CD4-positive, alpha-beta T cell treated with Interleukin-10 for 1 hour (primary cell): ENCODE results near the gene WDR73.
"Not testable (repeated sequence)": the region's sequence is repeated elsewhere in the genome, so short reads cannot be mapped to it uniquely, and the experiment has no call there.

Experiments used
- DNase-seq: peaks from one replicate; pipeline ENCODE4 v3.0.0-alpha.2; 2020

The WDR73 gene

GRCh38 chr15:84653910-84654688, at the start of gene WDR73:
Gene WDR73, minus strand, starts transcription at chr15:84654283. Its CDS starts 9 bp downstream, at chr15:84654274.
- peak; percentile 96 for DNase-seq

- no peak for DNase-seq
Observed at GRCh38 chr15:84703808-84704207, 49.7 kb upstream of the WDR73 start.

GRCh38 chr15:84702961-84703482, 48.9 kb upstream of the WDR73 start:
- no peak for DNase-seq

GRCh38 chr15:84699538-84700191, 45.6 kb upstream of the WDR73 start:
- DNase-seq = no peak

GRCh38 chr15:84697236-84697990, 43.3 kb upstream of the WDR73 start:
- no peak for DNase-seq

- no peak for DNase-seq
Observed at GRCh38 chr15:84696757-84697156, 42.7 kb upstream of the WDR73 start.

- no peak for DNase-seq
Observed at GRCh38 chr15:84690342-84690741, 36.3 kb upstream of the WDR73 start.

- DNase-seq = no peak
Observed at GRCh38 chr15:84689858-84690257, 35.8 kb upstream of the WDR73 start.

- DNase-seq = not testable (repeated sequence)
Observed at GRCh38 chr15:84686446-84686845, 32.4 kb upstream of the WDR73 start.

GRCh38 chr15:84685304-84685703, 31.2 kb upstream of the WDR73 start:
- no peak for DNase-seq

- no peak for DNase-seq
Observed at GRCh38 chr15:84684092-84684491, 30.0 kb upstream of the WDR73 start.

GRCh38 chr15:84681831-84682230, 27.7 kb upstream of the WDR73 start:
- DNase-seq = peak; percentile 46

- no peak for DNase-seq
Observed at GRCh38 chr15:84671211-84671610, 17.1 kb upstream of the WDR73 start.

GRCh38 chr15:84669726-84670125, 15.6 kb upstream of the WDR73 start:
- DNase-seq = no peak

- no peak for DNase-seq
Observed at GRCh38 chr15:84668221-84668982, 14.3 kb upstream of the WDR73 start.

GRCh38 chr15:84666373-84666772, 12.3 kb upstream of the WDR73 start:
- DNase-seq = no peak

GRCh38 chr15:84661001-84661400, 6.9 kb upstream of the WDR73 start:
- no peak for DNase-seq

GRCh38 chr15:84659904-84660781, 6.1 kb upstream of the WDR73 start:
- DNase-seq = no peak

GRCh38 chr15:84658788-84659411, 4.8 kb upstream of the WDR73 start:
- DNase-seq = no peak

GRCh38 chr15:84658080-84658787, 4.2 kb upstream of the WDR73 start, which contains the start of gene NMB:
Gene NMB, minus strand, starts transcription at chr15:84658199. Its CDS starts 47 bp downstream, at chr15:84658152.
- peak; percentile 90 for DNase-seq
